K562 (cell line): Measurements from ENCODE around the gene ZNF202. TPM values are rescaled to one million over a fixed set of nuclear protein-coding genes. Genes with fewer than 3 reads are reported as not detected.

Source experiments
- CBX1 ChIP-seq: sonication (generic); IDR thresholded peaks from 2 replicates; pipeline ENCODE4 v1.6.1; 2016; ENCODE audit warnings: antibody characterized with exemption, low read depth, mild to moderate bottlenecking
- ETV6 ChIP-seq, 3 experiments: fragments of 150-350 bp in 1 of 3; sonication (generic) in 1 of 3; formaldehyde crosslinking in 1 of 3; IDR thresholded peaks; 2 replicates each; pipeline versions ENCODE4 v1.6.1 to v1.8.0; 2014 to 2022; ENCODE audit warnings: borderline replicate concordance in 2 of 3, low read depth in 2 of 3, antibody characterized with exemption in 1 of 3, low read length in 1 of 3, mild to moderate bottlenecking in 1 of 3, missing genetic modification reagents in 1 of 3
- HIVEP1 ChIP-seq: fragments of 250-450 bp; sonication (Bioruptor Pico); IDR thresholded peaks from 2 replicates; pipeline ENCODE4 v1.4.0; 2020; ENCODE audit warnings: mild to moderate bottlenecking
- HOXB6 ChIP-seq: fragments of 250-450 bp; sonication (Bioruptor Pico); IDR thresholded peaks from 2 replicates; pipeline ENCODE4 v1.5.1; 2022; ENCODE audit warnings: mild to moderate bottlenecking, borderline replicate concordance
- NCOA1 ChIP-seq: fragments of 450-650 bp; IDR thresholded peaks from 2 replicates; pipeline ENCODE4 v1.6.1; 2016; ENCODE audit warnings: low read depth
- NFATC3 ChIP-seq: fragments of 450-650 bp; IDR thresholded peaks from 2 replicates; pipeline ENCODE4 v1.6.1; 2017; ENCODE audit warnings: mild to moderate bottlenecking
- POLR2AphosphoS5 ChIP-seq: IDR thresholded peaks from 2 replicates; pipeline ENCODE4 v1.6.1; 2011; ENCODE audit warnings: mild to moderate bottlenecking, low read depth, low read length, moderate library complexity; ENCODE audit not compliant: control insufficient read depth, insufficient read depth
- PTBP1 ChIP-seq: fragments of 200-400 bp; formaldehyde crosslinking; IDR thresholded peaks from 2 replicates; pipeline ENCODE4 v1.6.1; 2017; ENCODE audit warnings: low read depth, low read length
- RUNX1 ChIP-seq: sonication (generic); IDR thresholded peaks from 2 replicates; pipeline ENCODE4 v1.6.1; 2016; ENCODE audit warnings: antibody characterized with exemption, low read depth
- SPI1 ChIP-seq: IDR thresholded peaks from 2 replicates; pipeline ENCODE4 v1.6.1; 2011; ENCODE audit warnings: low read depth, low read length, control low read depth, borderline replicate concordance
- SUPT5H ChIP-seq: fragments of 450-650 bp; IDR thresholded peaks from 2 replicates; pipeline ENCODE4 v1.6.1; 2016
- TCF3 ChIP-seq: sonication (generic); formaldehyde crosslinking; IDR thresholded peaks from 2 replicates; pipeline ENCODE4 v1.4.0; 2020; ENCODE audit warnings: mild to moderate bottlenecking, missing genetic modification reagents
- TEAD2 ChIP-seq: fragments of 450-650 bp; IDR thresholded peaks from 2 replicates; pipeline ENCODE4 v1.6.1; 2016; ENCODE audit warnings: missing genetic modification characterization, control low read depth, missing compliant biosample characterization
- TFAP4 ChIP-seq: sonication (generic); formaldehyde crosslinking; IDR thresholded peaks from 2 replicates; pipeline ENCODE4 v1.8.0; 2022; ENCODE audit warnings: missing genetic modification reagents, mild to moderate bottlenecking, moderate library complexity, borderline replicate concordance
- TOE1 ChIP-seq, 2 experiments: fragments of 450-650 bp in 1 of 2; sonication (generic) in 1 of 2; formaldehyde crosslinking in 1 of 2; IDR thresholded peaks; 2 replicates each; pipeline versions ENCODE4 v1.7.1 to v1.8.0; 2016 to 2022; ENCODE audit warnings: borderline replicate concordance in 2 of 2, mild to moderate bottlenecking in 2 of 2, antibody characterized with exemption in 1 of 2, inconsistent platforms in 1 of 2, low read depth in 1 of 2, missing genetic modification reagents in 1 of 2, moderate library complexity in 1 of 2
- XRCC5 ChIP-seq: fragments of 200-400 bp; formaldehyde crosslinking; IDR thresholded peaks from 2 replicates; pipeline ENCODE4 v1.6.1; 2017; ENCODE audit warnings: low read depth, mild to moderate bottlenecking, low read length
- ZFP1 ChIP-seq: fragments of 450-650 bp; formaldehyde crosslinking; IDR thresholded peaks from 2 replicates; pipeline ENCODE4 v1.4.0; 2020; ENCODE audit warnings: mild to moderate bottlenecking, mixed read lengths
- ZFPM2 ChIP-seq: fragments of 250-450 bp; sonication (Bioruptor Pico); IDR thresholded peaks from 2 replicates; pipeline ENCODE4 v1.5.1; 2022; ENCODE audit warnings: mild to moderate bottlenecking
- ZNF184 ChIP-seq: sonication (generic); formaldehyde crosslinking; IDR thresholded peaks from 2 replicates; pipeline ENCODE4 v1.5.0; 2020; ENCODE audit warnings: missing genetic modification reagents
- ZNF239 ChIP-seq: fragments of 250-450 bp; sonication (Bioruptor Pico); IDR thresholded peaks from 2 replicates; pipeline ENCODE4 v1.4.0; 2020; ENCODE audit warnings: mild to moderate bottlenecking
- ZNF717 ChIP-seq: fragments of 250-450 bp; sonication (Bioruptor Pico); IDR thresholded peaks from 2 replicates; pipeline ENCODE4 v1.5.0; 2021
- polyA plus RNA-seq, 8 experiments: library from polyadenylated mRNA; depleted of rRNA in 4 of 8; stranded (reverse) in 5 of 8; unstranded in 3 of 8; fragments of >200 nt; fragmentation: Nextera tagmentation in 2 of 8; fragmentation: Illumina TruSeq in 1 of 8; extraction: Ambion mirVana in 2 of 8; extraction: Trizol in 1 of 8; gene quantifications; 2 replicates each; pipeline versions ENCODE4 v1.2.1 to v1.2.3, GENCODE V29; 2011 to 2014; ENCODE audit warnings: inconsistent platforms in 1 of 8, missing spikeins in 1 of 8
- total RNA-seq, 7 experiments: library from RNA; depleted of rRNA in 6 of 7; stranded (reverse); fragments of >200 nt in 6 of 7; fragmentation: Illumina TruSeq in 2 of 7; extraction: Trizol in 2 of 7; gene quantifications; 2 replicates each; pipeline versions ENCODE4 v1.2.1 to v1.2.3, GENCODE V29; 2011 to 2021; ENCODE audit warnings: low replicate concordance in 1 of 7
- TF ChIP-seq, protein P1 (sequence below), 2 experiments: fragments of 450-650 bp in 1 of 2; sonication (generic) in 1 of 2; formaldehyde crosslinking in 1 of 2; IDR thresholded peaks in 1 of 2; conservative IDR thresholded peaks in 1 of 2; 2 replicates each; pipeline versions ENCODE4 v1.6.1 to v1.8.1; 2016 to 2023; ENCODE audit warnings: mild to moderate bottlenecking in 2 of 2, moderate library complexity in 2 of 2, inconsistent platforms in 1 of 2, missing genetic modification reagents in 1 of 2
- TF ChIP-seq, protein P2 (sequence below): fragments of 200-400 bp; formaldehyde crosslinking; IDR thresholded peaks from 2 replicates; pipeline ENCODE4 v1.6.1; 2017; ENCODE audit warnings: mild to moderate bottlenecking, low read depth, low read length, moderate library complexity

Gene ZNF202
- total and polyA plus RNA-seq, 9 of the 15 experiments (the other 6 are each of a cell fraction or from before 2014, with no cell fraction given) = 2.3 to 18.7 (median 12.7) TPM

- TF ChIP-seq, protein P1, sequence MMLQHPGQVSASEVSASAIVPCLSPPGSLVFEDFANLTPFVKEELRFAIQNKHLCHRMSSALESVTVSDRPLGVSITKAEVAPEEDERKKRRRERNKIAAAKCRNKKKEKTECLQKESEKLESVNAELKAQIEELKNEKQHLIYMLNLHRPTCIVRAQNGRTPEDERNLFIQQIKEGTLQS (IDR thresholded peaks at IDR 0.05) = no peak
- TF ChIP-seq, protein P1 (CRISPR knock-in tag; conservative IDR thresholded peaks at IDR 0.05) = no peak
- TF ChIP-seq TFAP4 (CRISPR knock-in tag) = peak; percentile 66; the same call in 1 of the 2 replicates
- TF ChIP-seq ZFP1 = no peak
- peak; percentile 62; the same call in 1 of the 2 replicates for TF ChIP-seq CBX1
- no peak for TF ChIP-seq ZFPM2 (CRISPR knock-in tag)
- peak; percentile 65 for TF ChIP-seq POLR2AphosphoS5
- no peak for TF ChIP-seq ZNF184 (CRISPR knock-in tag)
- peak; percentile 8; the same call in 1 of the 2 replicates for TF ChIP-seq XRCC5
- peak; percentile 85 for TF ChIP-seq SUPT5H
- TF ChIP-seq, protein P2, sequence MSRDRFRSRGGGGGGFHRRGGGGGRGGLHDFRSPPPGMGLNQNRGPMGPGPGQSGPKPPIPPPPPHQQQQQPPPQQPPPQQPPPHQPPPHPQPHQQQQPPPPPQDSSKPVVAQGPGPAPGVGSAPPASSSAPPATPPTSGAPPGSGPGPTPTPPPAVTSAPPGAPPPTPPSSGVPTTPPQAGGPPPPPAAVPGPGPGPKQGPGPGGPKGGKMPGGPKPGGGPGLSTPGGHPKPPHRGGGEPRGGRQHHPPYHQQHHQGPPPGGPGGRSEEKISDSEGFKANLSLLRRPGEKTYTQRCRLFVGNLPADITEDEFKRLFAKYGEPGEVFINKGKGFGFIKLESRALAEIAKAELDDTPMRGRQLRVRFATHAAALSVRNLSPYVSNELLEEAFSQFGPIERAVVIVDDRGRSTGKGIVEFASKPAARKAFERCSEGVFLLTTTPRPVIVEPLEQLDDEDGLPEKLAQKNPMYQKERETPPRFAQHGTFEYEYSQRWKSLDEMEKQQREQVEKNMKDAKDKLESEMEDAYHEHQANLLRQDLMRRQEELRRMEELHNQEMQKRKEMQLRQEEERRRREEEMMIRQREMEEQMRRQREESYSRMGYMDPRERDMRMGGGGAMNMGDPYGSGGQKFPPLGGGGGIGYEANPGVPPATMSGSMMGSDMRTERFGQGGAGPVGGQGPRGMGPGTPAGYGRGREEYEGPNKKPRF = no peak
- peak; percentile 63 for TF ChIP-seq NCOA1
- no peak for TF ChIP-seq SPI1
- no peak for TF ChIP-seq HIVEP1 (CRISPR knock-in tag)
- no peak for TF ChIP-seq PTBP1
- TF ChIP-seq RUNX1 = no peak
- no peak for TF ChIP-seq ZNF717 (CRISPR knock-in tag)
- TF ChIP-seq ETV6 (IDR thresholded peaks at IDR 0.05; ENCODE audit: borderline replicate concordance in 1 of 2, low read depth in 2 of 2, low read length in 1 of 2) = no peak
- no peak for TF ChIP-seq ETV6 (CRISPR knock-in tag; IDR thresholded peaks at IDR 0.05; ENCODE audit: borderline replicate concordance)
- TF ChIP-seq HOXB6 (CRISPR knock-in tag) = no peak
- TF ChIP-seq ZNF239 (CRISPR knock-in tag) = no peak
- no peak for TF ChIP-seq TCF3 (CRISPR knock-in tag)
- TF ChIP-seq TEAD2 = no peak
- no peak for TF ChIP-seq TOE1 (IDR thresholded peaks at IDR 0.05; ENCODE audit: borderline replicate concordance)
- no peak for TF ChIP-seq TOE1 (CRISPR knock-in tag; IDR thresholded peaks at IDR 0.05; ENCODE audit: borderline replicate concordance, low read depth)
- no peak for TF ChIP-seq NFATC3
Observed at GRCh38 chr11:123741159-123742030, at the start of gene ZNF202 (continued).
